Fibroblast of mammary gland (primary cell): ENCODE measurements around the gene WNT10A.

Source experiments
- DNase-seq: peaks from one replicate; pipeline ENCODE4 v3.0.0-alpha.2; 2010; ENCODE audit warnings: low read depth
- H3K4me3 ChIP-seq: 2 replicates; pipeline ENCODE4 v1.5.1; 2011; ENCODE audit warnings: low read depth, mild to moderate bottlenecking, low read length, moderate library complexity; ENCODE audit not compliant: control insufficient read depth
- TF ChIP-seq, protein P1 (sequence below): conservative IDR thresholded peaks from 2 replicates; pipeline ENCODE4 v1.5.1; 2011; ENCODE audit warnings: low read depth, low read length, inconsistent platforms; ENCODE audit not compliant: control insufficient read depth, insufficient read depth

WNT10A gene

GRCh38 chr2:218857371-218858137, 23.1 kb upstream of the WNT10A start:
- DNase-seq: no peak
- no peak overlapping the region for H3K4me3 ChIP-seq
- TF ChIP-seq, protein P1, sequence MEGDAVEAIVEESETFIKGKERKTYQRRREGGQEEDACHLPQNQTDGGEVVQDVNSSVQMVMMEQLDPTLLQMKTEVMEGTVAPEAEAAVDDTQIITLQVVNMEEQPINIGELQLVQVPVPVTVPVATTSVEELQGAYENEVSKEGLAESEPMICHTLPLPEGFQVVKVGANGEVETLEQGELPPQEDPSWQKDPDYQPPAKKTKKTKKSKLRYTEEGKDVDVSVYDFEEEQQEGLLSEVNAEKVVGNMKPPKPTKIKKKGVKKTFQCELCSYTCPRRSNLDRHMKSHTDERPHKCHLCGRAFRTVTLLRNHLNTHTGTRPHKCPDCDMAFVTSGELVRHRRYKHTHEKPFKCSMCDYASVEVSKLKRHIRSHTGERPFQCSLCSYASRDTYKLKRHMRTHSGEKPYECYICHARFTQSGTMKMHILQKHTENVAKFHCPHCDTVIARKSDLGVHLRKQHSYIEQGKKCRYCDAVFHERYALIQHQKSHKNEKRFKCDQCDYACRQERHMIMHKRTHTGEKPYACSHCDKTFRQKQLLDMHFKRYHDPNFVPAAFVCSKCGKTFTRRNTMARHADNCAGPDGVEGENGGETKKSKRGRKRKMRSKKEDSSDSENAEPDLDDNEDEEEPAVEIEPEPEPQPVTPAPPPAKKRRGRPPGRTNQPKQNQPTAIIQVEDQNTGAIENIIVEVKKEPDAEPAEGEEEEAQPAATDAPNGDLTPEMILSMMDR: no peak

- H3K4me3 ChIP-seq: no peak overlapping the region
- TF ChIP-seq, protein P1: no peak
- DNase-seq: no peak
Observed at GRCh38 chr2:218858138-218858445, 22.6 kb upstream of the WNT10A start.

GRCh38 chr2:218858671-218859555, 21.7 kb upstream of the WNT10A start:
- TF ChIP-seq, protein P1: no peak
- DNase-seq: no peak
- H3K4me3 ChIP-seq: no peak overlapping the region

DNA sequence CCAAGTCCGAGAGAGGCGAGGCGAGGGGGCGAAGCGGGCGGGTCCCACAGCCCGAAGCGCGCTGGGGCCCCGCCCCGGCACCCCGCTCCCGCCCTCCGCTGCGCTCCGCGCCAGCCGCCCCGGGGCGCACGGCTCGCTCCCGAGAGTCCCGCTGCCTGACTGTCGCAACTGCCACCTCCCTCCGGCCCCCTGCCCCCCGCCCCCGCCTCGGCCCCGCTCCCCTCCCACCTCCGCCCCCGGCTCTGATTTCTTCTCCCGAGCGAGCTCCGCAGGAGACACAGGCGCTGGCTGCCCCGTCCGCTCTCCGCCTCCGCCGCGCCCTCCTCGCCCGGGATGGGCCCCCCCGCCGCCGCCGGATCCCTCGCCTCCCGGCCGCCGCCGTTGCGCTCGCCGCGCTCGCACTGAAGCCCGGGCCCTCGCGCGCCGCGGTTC, 21.1 kb upstream of the WNT10A start, which contains the start of gene WNT6:
Gene WNT6, plus strand, starts transcription at position 250 of the 432 bp plus-strand sequence. CDS start 233 bp downstream, outside the sequence.
- TF ChIP-seq, protein P1: no peak
- H3K4me3 ChIP-seq: no peak within 1 kb of the TSS
- DNase-seq: no peak

DNA sequence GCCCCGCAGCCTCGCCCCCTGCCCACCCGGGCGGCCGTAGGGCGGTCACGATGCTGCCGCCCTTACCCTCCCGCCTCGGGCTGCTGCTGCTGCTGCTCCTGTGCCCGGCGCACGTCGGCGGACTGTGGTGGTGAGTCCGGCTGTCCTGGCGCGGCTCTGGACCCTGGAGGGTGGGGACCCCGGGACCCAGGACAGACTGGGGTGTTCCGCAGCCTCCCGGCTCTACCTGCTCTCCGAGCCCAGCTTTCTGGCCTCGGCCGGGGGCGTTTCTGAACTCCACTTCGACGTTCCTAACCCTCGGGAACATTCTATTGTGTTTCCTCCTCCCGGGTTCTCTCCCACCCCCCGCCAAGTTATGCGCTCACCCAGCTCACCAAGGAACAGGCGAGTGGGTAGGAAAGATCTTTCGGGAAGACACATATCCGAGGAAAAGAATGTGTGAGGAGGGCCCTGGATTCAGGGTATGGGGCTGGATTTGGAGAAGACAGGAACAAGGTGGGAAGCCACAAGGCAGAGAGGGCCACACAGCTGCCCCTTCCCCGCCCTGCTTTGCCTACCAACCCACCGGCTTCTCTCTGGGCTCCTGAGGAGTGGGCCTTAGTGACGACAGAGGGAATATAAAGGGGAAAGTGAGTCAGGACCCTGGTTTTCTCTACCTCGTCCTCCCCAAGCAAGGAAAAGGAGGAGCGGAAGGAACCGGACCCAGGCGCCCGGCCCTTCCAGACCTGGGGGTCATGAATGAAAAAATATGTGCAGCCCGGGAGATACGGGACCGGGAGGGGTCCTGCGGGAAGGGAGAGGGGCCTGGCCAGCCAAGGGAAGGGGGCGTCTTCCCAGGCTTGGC, 20.4 kb upstream of the WNT10A start:
- TF ChIP-seq, protein P1: no peak
- DNase-seq: no peak
- H3K4me3 ChIP-seq: no peak overlapping the region

- TF ChIP-seq, protein P1: no peak
- no peak overlapping the region for H3K4me3 ChIP-seq
- DNase-seq: peak; percentile 34
Observed at GRCh38 chr2:218860950-218861381, 19.7 kb upstream of the WNT10A start.
